Thoracic aorta (tissue), 2 donors: ENCODE data around the gene MCUB. TPM values are rescaled to one million over a fixed set of nuclear protein-coding genes. Genes with fewer than 3 reads are reported as not detected.

Source experiments
- ATAC-seq: fragments of 150-250 bp; one replicate; pipeline ENCODE4 v1.8.0; 2017; ENCODE audit warnings: low read depth; ENCODE audit not compliant: insufficient number of reproducible peaks, low FRiP score
- DNase-seq: peaks from one replicate; pipeline ENCODE4 v3.0.0-alpha.2; 2020; ENCODE audit warnings: low spot score
- H3K27ac ChIP-seq, 2 donors: fragments of 200-600 bp; sonication (generic); 1 replicate in 1 of 2; 2 replicates in 1 of 2; pipeline ENCODE4 v1.5.1; 2016; ENCODE audit warnings: mild to moderate bottlenecking in 2 of 2, moderate library complexity in 2 of 2
- H3K27me3 ChIP-seq: fragments of 200-600 bp; sonication (generic); replicated peaks from 2 replicates; pipeline ENCODE4 v1.6.0; 2016; ENCODE audit warnings: mild to moderate bottlenecking; ENCODE audit not compliant: insufficient read depth
- H3K36me3 ChIP-seq: fragments of 200-600 bp; sonication (generic); one replicate; pipeline ENCODE4 v1.5.1; 2016
- H3K4me1 ChIP-seq, 2 donors: fragments of 200-600 bp; sonication (generic); 1 replicate in 1 of 2; 2 replicates in 1 of 2; pipeline versions ENCODE4 v1.5.1 to v1.6.0; 2016; ENCODE audit warnings: low read depth in 2 of 2, mild to moderate bottlenecking in 1 of 2; ENCODE audit not compliant: control insufficient read depth in 1 of 2
- H3K4me3 ChIP-seq: fragments of 200-600 bp; sonication (generic); 2 replicates; pipeline ENCODE4 v1.5.1; 2016; ENCODE audit warnings: mild to moderate bottlenecking
- H3K9me3 ChIP-seq: fragments of 200-600 bp; sonication (generic); 2 replicates; pipeline ENCODE4 v1.5.1; 2016
- CTCF ChIP-seq: fragments of 200-600 bp; sonication (generic); IDR thresholded peaks from one replicate; pipeline ENCODE4 v1.5.1; 2019; ENCODE audit warnings: antibody characterized with exemption
- total RNA-seq, 2 donors: library from RNA; depleted of rRNA; stranded (reverse); fragments of >200 nt; gene quantifications; one replicate each; pipeline versions ENCODE4 v1.1.0 to v1.2.3, GENCODE V29; 2016

The MCUB gene
- total RNA-seq, 2 donors from 2014 or later: 44.3 to 45.0 TPM

GRCh38 chr4:109607976-109608375, 47.9 kb downstream of the MCUB start:
- no peaks in the 10 kb centered on the region for H3K27me3 ChIP-seq
- no peak for TF ChIP-seq CTCF
- H3K27ac ChIP-seq: no peak overlapping the region
- H3K36me3 ChIP-seq: no peaks in the 10 kb centered on the region
- H3K9me3 ChIP-seq: peaks cover 5% of the 10 kb centered on the region
- H3K4me3 ChIP-seq: no peak overlapping the region
- no peak for ATAC-seq
- H3K4me1 ChIP-seq: no peaks in the 10 kb centered on the region
- no peak for DNase-seq

GRCh38 chr4:109608879-109609278, 48.8 kb downstream of the MCUB start:
- DNase-seq: no peak
- ATAC-seq: no peak

GRCh38 chr4:109609431-109609830, 49.4 kb downstream of the MCUB start:
- no peak for TF ChIP-seq CTCF
- Histone ChIP-seq H3K4me1 (no peaks in the 10 kb centered on the region), H3K4me3 (no peak overlapping the region), H3K27ac (no peak overlapping the region), H3K36me3 (no peaks in the 10 kb centered on the region), H3K9me3 (peaks cover 5% of the 10 kb centered on the region), H3K27me3 (no peaks in the 10 kb centered on the region)
- DNase-seq (no peak), ATAC-seq (no peak)

More at GRCh38 chr4:109608879-109609278, 48.8 kb downstream of the MCUB start:
- no peaks in the 10 kb centered on the region for H3K4me1 ChIP-seq
- H3K9me3 ChIP-seq: peaks cover 5% of the 10 kb centered on the region
- no peak for TF ChIP-seq CTCF
- no peak overlapping the region for H3K4me3 ChIP-seq
- H3K36me3 ChIP-seq: no peaks in the 10 kb centered on the region
- no peaks in the 10 kb centered on the region for H3K27me3 ChIP-seq
- no peak overlapping the region for H3K27ac ChIP-seq

GRCh38 chr4:109610489-109610888, 50.4 kb downstream of the MCUB start:
- Histone ChIP-seq H3K4me1 (no peaks in the 10 kb centered on the region), H3K27ac (no peak overlapping the region), H3K27me3 (no peaks in the 10 kb centered on the region), H3K36me3 (no peaks in the 10 kb centered on the region), H3K4me3 (no peak overlapping the region), H3K9me3 (peaks cover 5% of the 10 kb centered on the region)
- DNase-seq: no peak
- ATAC-seq: no peak
- no peak for TF ChIP-seq CTCF

- DNase-seq (no peak), ATAC-seq (no peak)
- Histone ChIP-seq H3K9me3 (peaks cover 5% of the 10 kb centered on the region), H3K27me3 (no peaks in the 10 kb centered on the region), H3K4me3 (no peak overlapping the region), H3K36me3 (no peaks in the 10 kb centered on the region), H3K27ac (no peak overlapping the region), H3K4me1 (no peaks in the 10 kb centered on the region)
- no peak for TF ChIP-seq CTCF
Observed at GRCh38 chr4:109611045-109611646, 51.1 kb downstream of the MCUB start.
